ENCODE measurements around the gene RNF121. TPM values are rescaled to one million over a fixed set of nuclear protein-coding genes. Genes with fewer than 3 reads are reported as not detected.
A peak's percentile ranks its signal among the peaks of the same experiment; 100 is the strongest.

Gene RNF121
- total RNA-seq, 2 experiments from 2014 or later = 24.6 to 28.1 TPM

DNA sequence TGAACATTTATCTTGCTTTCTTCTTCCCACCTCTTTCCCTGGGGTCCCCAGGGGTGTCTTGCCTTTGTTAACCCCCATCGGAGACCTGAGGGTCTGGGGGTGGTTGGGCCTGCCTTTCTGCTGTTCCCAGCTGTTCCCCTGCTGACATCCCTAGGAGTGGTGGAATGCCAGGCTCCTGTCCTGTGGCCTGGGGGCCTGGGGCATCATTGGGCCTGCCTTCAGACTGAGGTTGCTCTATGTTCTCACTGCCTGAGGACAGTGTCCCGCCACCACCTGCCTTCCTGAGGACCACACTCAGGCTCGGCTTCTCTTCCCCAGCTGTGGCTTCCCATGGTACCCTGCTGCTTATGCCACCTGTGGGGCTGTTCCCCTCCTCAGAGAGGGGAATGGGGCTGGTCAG is 68.7 kb downstream of the RNF121 start:
- H2AFZ ChIP-seq (ENCODE audit: low read length) = no peak overlapping the region
- ChIA-PET CTCF (ENCODE audit: unreplicated experiment) (no interaction called here), POLR2A (interaction anchor here (0.6 to 1.0 kb wide), 3 partner anchors 13 to 317 kb away, joined by 3 to 6 read pairs (median 3); no protein-coding TSS in a partner anchor)
- no peak overlapping the region for H3K27ac ChIP-seq (ENCODE audit: low read depth, low read length, poor library complexity, severe bottlenecking)
- no TSS peak for BruUV-seq (replicated peaks)
- peaks cover 27% of the 10 kb centered on the region; the same call in 1 of the 2 replicates for H3K36me3 ChIP-seq (ENCODE audit: insufficient read depth, low read length)
- intact Hi-C loops (cut with micrococcal nuclease; ENCODE audit: unreplicated experiment) = no loop called here
- no peak overlapping the region for H3K4me2 ChIP-seq (ENCODE audit: low read length)
- no peaks in the 10 kb centered on the region for H3K79me2 ChIP-seq (ENCODE audit: insufficient read depth, low read depth, low read length)
- no peaks in the 10 kb centered on the region for H4K20me1 ChIP-seq (ENCODE audit: insufficient read depth, low read length)
- TF ChIP-seq, protein P1, sequence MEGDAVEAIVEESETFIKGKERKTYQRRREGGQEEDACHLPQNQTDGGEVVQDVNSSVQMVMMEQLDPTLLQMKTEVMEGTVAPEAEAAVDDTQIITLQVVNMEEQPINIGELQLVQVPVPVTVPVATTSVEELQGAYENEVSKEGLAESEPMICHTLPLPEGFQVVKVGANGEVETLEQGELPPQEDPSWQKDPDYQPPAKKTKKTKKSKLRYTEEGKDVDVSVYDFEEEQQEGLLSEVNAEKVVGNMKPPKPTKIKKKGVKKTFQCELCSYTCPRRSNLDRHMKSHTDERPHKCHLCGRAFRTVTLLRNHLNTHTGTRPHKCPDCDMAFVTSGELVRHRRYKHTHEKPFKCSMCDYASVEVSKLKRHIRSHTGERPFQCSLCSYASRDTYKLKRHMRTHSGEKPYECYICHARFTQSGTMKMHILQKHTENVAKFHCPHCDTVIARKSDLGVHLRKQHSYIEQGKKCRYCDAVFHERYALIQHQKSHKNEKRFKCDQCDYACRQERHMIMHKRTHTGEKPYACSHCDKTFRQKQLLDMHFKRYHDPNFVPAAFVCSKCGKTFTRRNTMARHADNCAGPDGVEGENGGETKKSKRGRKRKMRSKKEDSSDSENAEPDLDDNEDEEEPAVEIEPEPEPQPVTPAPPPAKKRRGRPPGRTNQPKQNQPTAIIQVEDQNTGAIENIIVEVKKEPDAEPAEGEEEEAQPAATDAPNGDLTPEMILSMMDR (conservative IDR thresholded peaks at IDR 0.05; ENCODE audit: low read length) = no peak
- no peak for TF ChIP-seq EZH2phosphoT487 (IDR thresholded peaks at IDR 0.05; ENCODE audit: borderline replicate concordance, low read depth, low read length)
- H3K9me3 ChIP-seq (ENCODE audit: low read length) = no peaks in the 10 kb centered on the region
- DNase-seq (ENCODE audit: low spot score) = no peak
- H3K4me3 ChIP-seq (ENCODE audit: low read depth, low read length, poor library complexity, severe bottlenecking) = no peak overlapping the region
- H3K9me2 ChIP-seq (ENCODE audit: insufficient read depth, low read length) = no peaks in the 10 kb centered on the region
- peaks cover 22% of the 10 kb centered on the region for H3K4me1 ChIP-seq (ENCODE audit: insufficient read depth, low read length, poor library complexity, severe bottlenecking)

DNA sequence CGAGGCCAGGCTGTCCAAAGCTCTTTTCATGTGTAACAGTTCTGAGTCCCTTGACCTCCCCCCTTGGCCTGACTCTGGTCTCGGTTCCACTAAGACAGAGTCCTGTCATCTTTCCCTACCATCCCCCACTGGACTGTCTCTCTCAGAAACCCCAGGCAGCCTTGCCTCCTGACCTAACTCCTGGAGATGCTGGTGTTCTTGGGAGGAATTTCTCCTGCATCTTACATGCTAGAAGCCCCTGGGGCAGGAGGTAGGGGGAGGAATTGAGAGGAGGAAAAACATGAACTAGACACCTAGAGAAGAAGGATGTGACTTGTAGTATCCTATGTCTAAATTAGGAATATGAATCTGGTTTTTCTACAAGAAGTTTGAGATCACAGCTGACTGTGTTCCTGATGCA is 69.2 kb downstream of the RNF121 start:
- no peak for TF ChIP-seq EZH2phosphoT487 (IDR thresholded peaks at IDR 0.05; ENCODE audit: borderline replicate concordance, low read depth, low read length)
- TF ChIP-seq, protein P1 (conservative IDR thresholded peaks at IDR 0.05; ENCODE audit: low read length) = no peak
- Histone ChIP-seq H3K79me2 (ENCODE audit: insufficient read depth, low read depth, low read length) (no peaks in the 10 kb centered on the region), H3K27ac (ENCODE audit: low read depth, low read length, poor library complexity, severe bottlenecking) (no peak overlapping the region), H3K4me1 (ENCODE audit: insufficient read depth, low read length, poor library complexity, severe bottlenecking) (peaks cover 22% of the 10 kb centered on the region), H4K20me1 (ENCODE audit: insufficient read depth, low read length) (no peaks in the 10 kb centered on the region), H3K4me3 (ENCODE audit: low read depth, low read length, poor library complexity, severe bottlenecking) (no peak overlapping the region), H3K9me2 (ENCODE audit: insufficient read depth, low read length) (no peaks in the 10 kb centered on the region), H3K9me3 (ENCODE audit: low read length) (no peaks in the 10 kb centered on the region), H3K4me2 (ENCODE audit: low read length) (no peak overlapping the region), H2AFZ (ENCODE audit: low read length) (no peak overlapping the region), H3K36me3 (ENCODE audit: insufficient read depth, low read length) (peaks cover 29% of the 10 kb centered on the region; the same call in 1 of the 2 replicates)
- POLR2A ChIA-PET = interaction anchor here (0.6 to 0.7 kb wide), 2 partner anchors 19 to 316 kb away, joined by 3 to 6 read pairs; no protein-coding TSS in a partner anchor
- no peak for DNase-seq (ENCODE audit: low spot score)
- BruUV-seq (replicated peaks) = no TSS peak
- intact Hi-C loops (cut with micrococcal nuclease; ENCODE audit: unreplicated experiment) = no loop called here
- CTCF ChIA-PET (ENCODE audit: unreplicated experiment) = no interaction called here

DNA sequence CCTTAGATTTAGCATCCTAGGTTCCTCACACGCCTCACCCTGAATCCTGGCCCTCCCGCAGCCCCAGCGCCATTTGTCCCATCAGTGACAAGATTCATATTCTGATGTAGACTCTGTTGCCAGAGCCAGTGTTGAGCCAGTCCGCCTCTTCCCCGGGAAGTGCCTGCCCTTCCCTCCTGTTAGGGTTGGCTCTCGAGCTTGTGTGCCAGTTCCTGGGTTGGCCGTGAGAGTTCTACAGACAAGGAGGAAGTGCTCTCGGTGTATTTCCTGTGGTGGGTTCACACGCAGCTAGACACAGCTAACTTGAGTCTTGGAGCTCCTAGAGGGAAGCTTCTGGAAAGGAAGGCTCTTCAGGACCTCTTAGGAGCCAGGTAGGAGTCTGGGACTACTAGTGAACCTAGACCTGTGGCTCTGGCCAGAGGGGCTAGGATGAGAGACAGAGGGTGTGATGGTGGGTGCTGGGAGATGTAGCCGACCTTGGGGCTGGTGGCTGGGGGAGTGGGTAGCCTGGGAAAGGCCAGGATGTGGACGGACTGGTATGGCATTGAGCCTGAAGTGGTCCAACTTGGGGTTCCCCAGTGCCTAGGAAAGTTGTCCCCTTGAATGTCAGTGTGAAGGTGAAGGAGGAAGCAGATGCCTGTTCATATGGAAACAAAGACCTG is 69.9 kb downstream of the RNF121 start, which contains the start of gene IL18BP:
Gene IL18BP (plus strand): TSS at position 261 of the 662 bp plus-strand sequence. CDS start 1,076 bp downstream, outside the sequence.
- CTCF ChIA-PET (ENCODE audit: unreplicated experiment) = no interaction called here
- no peak within 1 kb of the TSS for H2AFZ ChIP-seq (ENCODE audit: low read length)
- H3K4me1 ChIP-seq (ENCODE audit: insufficient read depth, low read length, poor library complexity, severe bottlenecking) = peaks cover 17% of the 10 kb centered on the region
- H3K4me2 ChIP-seq (ENCODE audit: low read length) = peak within 1 kb of the TSS; percentile 41
- POLR2A ChIA-PET = no interaction called here
- no peak within 1 kb of the TSS for H3K4me3 ChIP-seq (ENCODE audit: low read depth, low read length, poor library complexity, severe bottlenecking)
- no peaks in the 10 kb centered on the region for H3K9me2 ChIP-seq (ENCODE audit: insufficient read depth, low read length)
- H3K9me3 ChIP-seq (ENCODE audit: low read length) = no peaks in the 10 kb centered on the region
- no peaks in the 10 kb centered on the region for H3K79me2 ChIP-seq (ENCODE audit: insufficient read depth, low read depth, low read length)
- H3K27ac ChIP-seq (ENCODE audit: low read depth, low read length, poor library complexity, severe bottlenecking) = no peak within 1 kb of the TSS
- peaks cover 31% of the 10 kb centered on the region for H3K36me3 ChIP-seq (ENCODE audit: insufficient read depth, low read length)
- TF ChIP-seq, protein P1 (conservative IDR thresholded peaks at IDR 0.05; ENCODE audit: low read length) = no peak
- no TSS peak for BruUV-seq (replicated peaks)
- peak; percentile 51 for DNase-seq (ENCODE audit: low spot score)
- no peaks in the 10 kb centered on the region for H4K20me1 ChIP-seq (ENCODE audit: insufficient read depth, low read length)
- intact Hi-C loops (cut with micrococcal nuclease; ENCODE audit: unreplicated experiment) = no loop called here
